DND-41 (cell line): ENCODE results near the gene MYCBPAP.

ENCODE experiments used
- ATAC-seq: fragments of 200-7000 bp; cut with Tn5 transposase; 3 replicates; pipeline ENCODE4 v1.9.1; 2021; ENCODE audit warnings: low read depth; ENCODE audit not compliant: insufficient read depth
- DNase-seq: peaks from one replicate; pipeline ENCODE4 v3.0.0-alpha.2; 2020
- H2AFZ ChIP-seq: 2 replicates; pipeline ENCODE4 v1.6.0; 2012; ENCODE audit warnings: low read depth, low read length
- H3K27ac ChIP-seq: 2 replicates; pipeline ENCODE4 v1.5.1; 2012; ENCODE audit warnings: low read length, inconsistent platforms
- H3K27me3 ChIP-seq: fragments of 200-600 bp; sonication (generic); 2 replicates; pipeline ENCODE4 v1.6.0; 2012; ENCODE audit warnings: low read length, mild to moderate bottlenecking, inconsistent platforms; ENCODE audit not compliant: insufficient read depth, poor library complexity
- H3K36me3 ChIP-seq: 2 replicates; pipeline ENCODE4 v1.5.1; 2012; ENCODE audit warnings: low read length, inconsistent platforms; ENCODE audit not compliant: insufficient read depth
- H3K4me1 ChIP-seq: 2 replicates; pipeline ENCODE4 v1.5.1; 2012; ENCODE audit warnings: mild to moderate bottlenecking, low read length; ENCODE audit not compliant: insufficient read depth
- H3K4me2 ChIP-seq: 2 replicates; pipeline ENCODE4 v1.6.0; 2012; ENCODE audit warnings: mild to moderate bottlenecking, moderate library complexity, low read length, inconsistent platforms; ENCODE audit not compliant: insufficient read depth
- H3K4me3 ChIP-seq, 2 experiments: fragments of 200-600 bp in 1 of 2; shearing (Covaris generic) in 1 of 2; 2 replicates each; pipeline ENCODE4 v1.5.1; 2012 to 2016; ENCODE audit warnings: inconsistent platforms in 2 of 2, low read length in 2 of 2, mild to moderate bottlenecking in 2 of 2, low read depth in 1 of 2, moderate library complexity in 1 of 2
- H3K79me2 ChIP-seq: 2 replicates; pipeline ENCODE4 v1.6.0; 2012; ENCODE audit warnings: low read length, inconsistent platforms; ENCODE audit not compliant: insufficient read depth
- H3K9ac ChIP-seq: 2 replicates; pipeline ENCODE4 v1.6.0; 2012; ENCODE audit warnings: low read depth, mild to moderate bottlenecking, inconsistent platforms, low read length, moderate library complexity
- H3K9me3 ChIP-seq: 2 replicates; pipeline ENCODE4 v1.5.1; 2012; ENCODE audit warnings: low read length, moderate library complexity, mild to moderate bottlenecking, inconsistent platforms; ENCODE audit not compliant: insufficient read depth, severe bottlenecking
- H4K20me1 ChIP-seq: 2 replicates; pipeline ENCODE4 v1.6.0; 2012; ENCODE audit warnings: low read length; ENCODE audit not compliant: insufficient read depth
- CTCF ChIP-seq: IDR thresholded peaks from 2 replicates; pipeline ENCODE4 v1.5.1; 2012; ENCODE audit warnings: borderline replicate concordance, low read length, moderate library complexity, mild to moderate bottlenecking; ENCODE audit not compliant: poor library complexity, severe bottlenecking; ENCODE audit errors: extremely low read depth
- EZH2 ChIP-seq: IDR thresholded peaks from 3 replicates; pipeline ENCODE4 v1.6.1; 2012; ENCODE audit warnings: borderline replicate concordance, low read depth, mild to moderate bottlenecking, moderate library complexity, low read length, inconsistent platforms; ENCODE audit not compliant: severe bottlenecking

Gene MYCBPAP

GRCh38 chr17:50505591-50506130, 2.6 kb upstream of the MYCBPAP start:
- Histone ChIP-seq H3K4me2 (no peak overlapping the region), H3K27me3 (peaks cover 10% of the 10 kb centered on the region), H3K36me3 (no peaks in the 10 kb centered on the region), H3K9me3 (no peaks in the 10 kb centered on the region), H3K9ac (no peak overlapping the region), H2AFZ (no peak overlapping the region), H3K79me2 (no peaks in the 10 kb centered on the region), H4K20me1 (no peaks in the 10 kb centered on the region), H3K27ac (no peak overlapping the region), H3K4me1 (peaks cover 33% of the 10 kb centered on the region), H3K4me3 (no peak overlapping the region)
- DNase-seq (no peak), ATAC-seq (no peak)
- TF ChIP-seq CTCF = no peak
- no peak for TF ChIP-seq EZH2

GRCh38 chr17:50506298-50506697, 1.9 kb upstream of the MYCBPAP start:
- Histone ChIP-seq H4K20me1 (no peaks in the 10 kb centered on the region), H3K79me2 (no peaks in the 10 kb centered on the region), H3K9me3 (no peaks in the 10 kb centered on the region), H3K4me2 (no peak overlapping the region), H2AFZ (no peak overlapping the region), H3K27me3 (peaks cover 10% of the 10 kb centered on the region), H3K4me1 (peaks cover 33% of the 10 kb centered on the region), H3K36me3 (no peaks in the 10 kb centered on the region), H3K27ac (no peak overlapping the region), H3K4me3 (no peak overlapping the region), H3K9ac (no peak overlapping the region)
- DNase-seq (no peak), ATAC-seq (no peak)
- TF ChIP-seq CTCF (no peak), EZH2 (no peak)

GRCh38 chr17:50508573-50509460, 578 bp downstream of the MYCBPAP start:
- peak overlapping the region; percentile 72 for H3K9ac ChIP-seq
- TF ChIP-seq EZH2 = no peak
- peak; percentile 20 for TF ChIP-seq CTCF
- H3K27ac ChIP-seq = peak overlapping the region; percentile 69
- ATAC-seq (no peak), DNase-seq (no peak)
- H3K27me3 ChIP-seq = peaks cover 8% of the 10 kb centered on the region
- H3K36me3 ChIP-seq = no peaks in the 10 kb centered on the region
- H3K79me2 ChIP-seq = no peaks in the 10 kb centered on the region
- H3K9me3 ChIP-seq = no peaks in the 10 kb centered on the region
- H3K4me3 ChIP-seq = peak overlapping the region; percentile 42 to 79
- H4K20me1 ChIP-seq = no peaks in the 10 kb centered on the region
- H3K4me1 ChIP-seq = peaks cover 33% of the 10 kb centered on the region
- peak overlapping the region; percentile 73 for H2AFZ ChIP-seq
- H3K4me2 ChIP-seq = peak overlapping the region; percentile 71
